GM18867 (cell line): ENCODE results near the gene CSH1.
"Not testable (repeated sequence)": the region's sequence is repeated elsewhere in the genome, so short reads cannot be mapped to it uniquely, and the experiment has no call there.

Experiments used
- ATAC-seq: cut with Tn5 transposase; IDR thresholded peaks from one replicate; pipeline ENCODE4 v1.9.1; 2021; ENCODE audit warnings: mild to moderate bottlenecking, moderate library complexity; ENCODE audit not compliant: unreplicated experiment

Gene CSH1

DNA sequence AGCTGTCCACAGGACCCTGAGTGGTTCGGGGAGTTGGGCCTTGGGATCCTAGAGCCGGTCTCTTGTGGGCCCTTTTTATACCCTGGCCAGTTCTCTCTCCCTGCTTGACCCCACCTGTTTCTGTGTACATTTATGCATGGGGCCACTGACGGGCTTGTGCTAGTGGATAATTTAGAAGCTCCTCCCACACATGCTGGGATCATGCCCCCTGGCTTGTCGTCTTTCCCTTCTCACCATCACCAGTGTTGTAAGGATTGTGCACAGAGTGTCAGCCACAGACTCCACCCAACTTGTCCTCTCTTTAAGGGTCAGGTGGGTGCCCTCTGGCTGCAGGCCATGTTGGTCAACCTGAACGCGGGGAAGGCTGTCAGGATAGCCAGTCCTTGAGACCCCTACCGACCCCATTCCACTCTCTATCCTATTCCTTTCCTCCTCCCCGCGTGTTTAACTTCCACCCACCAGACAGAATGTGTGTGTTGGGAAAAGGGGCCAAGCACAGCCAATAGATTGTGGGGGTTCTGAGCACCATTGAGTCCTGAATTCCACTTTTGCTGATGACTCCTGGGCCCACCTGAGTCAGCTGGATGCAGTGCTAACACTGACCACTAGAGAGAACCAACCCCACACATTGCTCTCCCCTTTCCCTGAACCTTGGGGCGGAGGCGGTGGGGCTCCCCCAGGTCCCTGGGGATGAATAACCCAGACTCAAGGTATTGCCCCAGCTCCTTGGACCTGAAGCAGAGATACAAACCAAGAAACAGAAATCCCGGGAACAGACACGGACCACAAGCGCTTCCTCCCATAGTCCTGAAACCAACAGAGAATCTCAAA is at the start of gene CSH1:
TSS of gene CSH1 (minus strand) at position 51 of the 831 bp plus-strand sequence. CDS start 63 bp downstream, outside the sequence.
- ATAC-seq: not testable (repeated sequence)

DNA sequence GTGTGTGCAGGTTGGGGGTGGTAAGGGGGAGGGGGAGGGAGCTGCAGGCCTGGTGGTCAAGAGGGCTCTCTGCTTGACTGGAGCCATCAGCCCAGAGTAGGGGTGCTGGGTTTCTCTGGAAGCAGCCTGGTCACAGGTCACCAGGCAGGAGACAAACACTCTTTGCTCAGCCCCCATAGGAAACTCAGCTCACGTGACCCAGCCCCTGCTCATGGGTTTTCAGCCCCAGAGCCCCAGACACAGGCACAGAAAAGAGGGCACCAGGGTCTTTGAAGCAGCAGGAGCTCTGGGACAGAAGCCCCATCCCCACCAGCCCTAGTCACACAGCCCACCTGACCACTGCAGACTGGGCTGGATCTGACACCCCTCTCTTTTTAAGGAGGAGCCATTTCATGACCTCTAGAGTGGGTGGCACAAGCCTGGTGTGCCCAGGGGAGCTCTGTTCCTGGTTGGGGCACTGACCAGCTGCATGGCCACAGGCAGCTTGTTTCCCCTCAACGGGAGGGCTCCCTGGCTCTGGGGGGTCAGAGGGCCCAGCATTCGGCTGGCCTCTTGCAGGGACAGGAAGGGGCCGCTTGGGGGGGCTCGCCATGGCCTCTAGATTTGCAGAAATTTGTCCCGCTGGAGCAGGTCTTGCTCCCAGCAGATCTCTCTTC is 49.5 kb upstream of the CSH1 start:
- no peak for ATAC-seq

GRCh38 chr17:63944736-63945499 is 48.5 kb upstream of the CSH1 start:
- ATAC-seq: no peak

DNA sequence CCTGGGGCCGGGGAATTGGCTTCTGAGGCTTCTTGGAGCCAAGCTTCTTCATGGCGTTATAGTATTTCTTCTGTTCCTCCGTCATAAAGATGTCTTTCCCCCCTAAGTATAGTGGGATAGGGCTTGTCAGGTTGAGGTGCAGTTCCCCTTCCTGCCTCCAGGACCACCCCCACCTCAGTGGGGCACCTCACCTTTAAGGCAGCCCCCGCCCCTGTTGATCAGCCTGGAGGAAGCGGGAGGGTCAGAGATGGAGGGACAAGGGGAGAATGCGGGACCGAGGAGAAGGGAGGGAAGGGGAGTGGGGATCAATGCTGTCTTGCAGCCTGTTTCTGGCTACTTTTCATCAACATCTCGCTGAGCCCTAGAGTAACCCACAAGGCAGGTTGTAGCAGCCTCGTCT is 47.4 kb upstream of the CSH1 start:
- no peak for ATAC-seq

DNA sequence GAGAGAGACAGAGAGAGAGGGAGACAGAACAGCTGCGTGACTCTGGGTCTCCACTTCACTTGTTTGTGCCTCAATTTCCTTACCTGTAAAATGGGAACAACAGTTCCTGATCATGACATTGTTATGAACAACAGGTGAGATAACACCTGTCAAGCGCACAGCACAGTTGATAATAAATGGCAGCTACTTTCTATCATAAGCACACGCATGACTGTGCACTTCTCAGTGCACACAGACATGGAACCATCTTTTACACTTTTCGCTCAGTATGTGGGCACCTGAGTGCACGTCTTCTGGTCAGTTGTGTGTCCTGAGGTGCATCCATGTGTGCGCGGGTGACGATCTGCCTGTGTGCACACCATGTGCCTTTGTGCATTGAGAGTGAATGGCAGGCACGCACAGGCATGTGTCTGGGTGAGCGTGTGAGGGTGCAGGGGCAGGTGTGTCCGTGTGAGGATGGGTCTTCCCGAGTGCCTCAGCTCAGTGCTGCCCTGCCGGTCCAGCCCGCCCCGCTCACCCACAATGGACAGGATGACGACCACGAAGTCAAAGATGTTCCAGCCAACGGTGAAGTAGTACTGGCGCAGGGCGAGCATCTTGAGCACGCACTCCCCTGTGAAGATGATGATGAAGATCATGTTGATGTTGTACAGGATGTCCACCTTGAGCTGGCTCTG is 46.1 kb upstream of the CSH1 start:
- ATAC-seq: no peak

GRCh38 chr17:63941751-63942150 is 45.4 kb upstream of the CSH1 start:
- no peak for ATAC-seq

- no peak for ATAC-seq
Measured at GRCh38 chr17:63941162-63941561, 44.8 kb upstream of the CSH1 start.

- ATAC-seq: no peak
Measured at GRCh38 chr17:63940584-63940983, 44.2 kb upstream of the CSH1 start.

GRCh38 chr17:63939884-63940283 is 43.5 kb upstream of the CSH1 start:
- no peak for ATAC-seq

- ATAC-seq: no peak
Measured at GRCh38 chr17:63939401-63939800, 43.0 kb upstream of the CSH1 start.

DNA sequence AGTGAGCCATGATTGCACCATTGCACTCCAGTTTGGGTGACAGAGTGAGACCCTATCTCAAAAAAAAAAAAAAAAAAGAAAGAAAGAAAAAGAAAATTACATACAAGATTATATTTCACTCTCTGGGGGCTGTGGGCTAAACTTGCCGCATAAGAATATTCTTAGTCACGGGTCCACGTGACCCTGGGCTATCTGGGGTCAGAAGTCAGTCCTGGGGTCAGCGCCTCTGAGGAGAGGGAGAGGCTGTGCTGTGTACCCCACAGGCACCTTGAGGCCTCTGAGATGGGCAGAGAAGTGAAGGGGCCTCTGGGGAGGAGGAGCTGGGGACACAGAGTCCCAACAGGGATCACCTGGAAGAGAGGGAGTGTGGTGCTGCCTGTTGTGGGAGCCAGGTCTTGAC is 41.5 kb upstream of the CSH1 start:
- no peak for ATAC-seq

GRCh38 chr17:63937319-63937718 is 40.9 kb upstream of the CSH1 start:
- ATAC-seq: no peak

DNA sequence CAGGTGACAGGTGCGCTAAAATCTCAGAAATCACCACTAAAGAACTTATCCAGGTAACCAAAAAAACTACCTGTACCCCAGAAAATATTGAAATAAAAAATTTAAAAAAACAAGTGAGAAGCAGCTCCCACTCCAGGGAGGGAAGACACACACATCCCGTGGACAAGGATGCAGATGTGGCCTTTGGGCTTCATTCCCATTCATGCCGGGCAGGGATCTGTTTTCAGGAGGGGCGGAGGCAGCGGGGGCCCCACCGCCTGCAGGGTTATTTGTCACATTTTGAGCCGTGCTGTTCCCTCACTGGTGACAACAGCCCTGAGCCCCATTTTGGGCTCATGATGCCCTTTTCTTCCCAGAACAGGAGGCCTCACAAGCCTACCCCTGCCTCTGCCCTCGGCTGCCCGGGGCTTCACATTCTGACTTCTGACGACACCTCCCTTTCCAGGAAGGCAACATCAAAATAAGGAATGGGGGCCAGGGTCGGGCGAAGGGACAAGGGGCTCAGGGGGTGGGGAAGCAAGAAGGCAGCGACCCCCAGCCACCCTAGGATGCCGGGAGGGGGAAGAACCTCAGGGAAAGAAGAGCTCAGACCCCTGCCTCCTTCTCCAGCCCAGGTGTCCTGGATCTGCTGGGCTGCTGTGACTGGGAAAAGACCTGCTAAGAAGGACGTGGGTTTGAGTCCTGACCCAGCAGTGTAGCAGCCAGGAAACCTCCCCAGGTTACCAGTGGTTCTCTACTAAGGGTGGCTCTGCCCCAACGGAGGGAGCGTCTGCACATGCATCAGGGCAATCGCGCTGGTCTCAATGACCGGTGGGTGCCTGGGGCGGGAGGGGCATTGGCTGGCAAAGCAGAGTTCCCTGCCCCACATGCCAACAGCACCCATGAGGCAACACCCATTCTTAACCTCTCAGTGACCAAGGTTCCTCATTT is 38.1 kb upstream of the CSH1 start:
- no peak for ATAC-seq

DNA sequence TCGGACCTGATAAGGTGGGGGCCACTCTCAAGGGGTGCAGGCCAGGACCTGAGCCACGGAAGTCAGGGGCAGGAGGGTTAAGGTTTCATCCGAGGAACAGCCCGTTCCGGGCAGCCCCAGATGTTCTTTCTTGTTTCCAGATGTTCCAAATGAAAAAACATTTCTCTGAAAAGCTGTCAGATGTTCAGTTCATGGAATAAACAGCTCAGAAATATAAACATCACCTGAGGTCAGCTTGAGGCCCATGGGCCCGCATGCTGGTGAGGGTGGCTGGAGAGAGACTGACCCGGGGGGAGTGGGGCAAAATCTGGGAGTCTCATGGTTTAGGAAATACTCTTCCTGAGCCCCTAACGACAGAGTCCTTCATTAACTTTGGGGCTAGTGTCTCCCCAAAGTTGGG is 37.2 kb upstream of the CSH1 start:
- no peak for ATAC-seq

DNA sequence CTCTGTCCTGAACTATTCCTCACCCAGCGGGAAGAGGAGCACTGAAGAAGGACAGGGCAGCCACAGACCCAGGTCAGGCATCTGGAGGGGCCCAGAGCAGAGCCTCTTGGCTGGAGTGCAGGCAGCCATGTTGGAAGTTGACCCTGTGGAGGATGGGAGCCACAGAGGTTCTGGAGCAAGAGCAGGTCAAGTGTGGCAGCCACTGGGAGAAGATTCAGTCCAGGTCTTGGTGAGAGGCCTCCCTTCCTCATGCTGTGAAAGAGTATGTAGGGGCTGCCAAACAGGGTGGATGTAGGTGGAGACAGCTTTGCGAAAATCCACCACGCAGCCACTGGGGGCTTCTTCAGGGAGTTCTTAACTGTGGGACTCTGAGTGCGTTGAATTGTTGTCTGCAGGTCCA is 36.3 kb upstream of the CSH1 start:
- peak; percentile 3 for ATAC-seq

DNA sequence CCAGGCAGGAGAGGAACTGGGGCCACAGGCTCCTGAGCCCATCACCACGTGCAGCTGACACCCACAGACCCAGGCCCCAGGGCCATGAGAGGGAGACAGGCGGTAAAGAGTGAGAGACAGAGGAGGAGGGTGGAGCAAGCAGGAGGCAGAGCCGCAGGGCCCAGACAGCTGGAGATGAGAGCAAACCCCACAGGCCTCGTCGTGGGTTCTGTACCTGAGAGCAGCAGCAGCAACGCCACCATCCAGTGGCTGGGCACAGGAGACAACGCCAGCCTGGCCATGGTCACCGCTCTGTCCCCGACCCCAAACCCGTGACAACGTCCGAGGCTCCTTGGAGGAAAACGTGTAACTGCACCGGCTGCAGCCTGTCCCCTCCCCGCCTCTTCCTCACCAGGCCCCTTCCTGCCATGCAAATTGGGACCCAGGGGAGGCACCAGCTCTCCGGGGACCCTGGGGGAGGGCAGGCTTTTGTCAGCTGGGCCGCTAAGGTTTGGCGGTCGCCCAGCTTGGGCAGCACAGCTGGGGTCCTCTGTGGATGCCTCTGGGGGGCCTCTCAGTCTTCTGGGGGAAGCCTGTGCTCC is 35.7 kb upstream of the CSH1 start, which contains the start of gene CD79B:
TSS of gene CD79B (minus strand) at position 351 of the 581 bp plus-strand sequence. CDS start at position 281, 70 bp downstream.
- peak; percentile 77 for ATAC-seq

GRCh38 chr17:63930951-63931575 is 34.7 kb upstream of the CSH1 start:
- ATAC-seq: peak; percentile 52

GRCh38 chr17:63929860-63930766 is 33.7 kb upstream of the CSH1 start:
- ATAC-seq: no peak
